ENCODE measurements around the gene COX6A2.

DNA sequence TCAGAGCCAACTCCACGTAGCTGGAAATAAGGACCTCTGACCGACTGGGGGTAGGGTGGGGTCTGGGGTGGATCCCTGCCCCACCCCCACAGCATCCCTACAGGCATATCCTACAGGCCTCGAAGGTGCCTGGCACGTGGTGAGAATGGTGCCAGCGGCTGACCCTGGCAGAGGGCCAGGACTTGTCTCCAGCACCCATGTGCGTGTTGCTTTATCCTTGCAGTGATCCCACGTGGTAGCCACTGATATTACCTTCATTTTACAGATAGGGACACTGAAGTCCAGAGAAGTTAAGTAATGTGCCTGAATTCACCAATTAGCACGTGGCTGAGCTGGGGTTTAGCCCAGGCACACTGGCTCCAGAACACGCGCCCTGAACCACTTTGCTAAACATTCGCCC is 26.7 kb downstream of the COX6A2 start:
- no peak for TF ChIP-seq POLR2A (IDR thresholded peaks at IDR 0.05)
- TF ChIP-seq, protein P1, sequence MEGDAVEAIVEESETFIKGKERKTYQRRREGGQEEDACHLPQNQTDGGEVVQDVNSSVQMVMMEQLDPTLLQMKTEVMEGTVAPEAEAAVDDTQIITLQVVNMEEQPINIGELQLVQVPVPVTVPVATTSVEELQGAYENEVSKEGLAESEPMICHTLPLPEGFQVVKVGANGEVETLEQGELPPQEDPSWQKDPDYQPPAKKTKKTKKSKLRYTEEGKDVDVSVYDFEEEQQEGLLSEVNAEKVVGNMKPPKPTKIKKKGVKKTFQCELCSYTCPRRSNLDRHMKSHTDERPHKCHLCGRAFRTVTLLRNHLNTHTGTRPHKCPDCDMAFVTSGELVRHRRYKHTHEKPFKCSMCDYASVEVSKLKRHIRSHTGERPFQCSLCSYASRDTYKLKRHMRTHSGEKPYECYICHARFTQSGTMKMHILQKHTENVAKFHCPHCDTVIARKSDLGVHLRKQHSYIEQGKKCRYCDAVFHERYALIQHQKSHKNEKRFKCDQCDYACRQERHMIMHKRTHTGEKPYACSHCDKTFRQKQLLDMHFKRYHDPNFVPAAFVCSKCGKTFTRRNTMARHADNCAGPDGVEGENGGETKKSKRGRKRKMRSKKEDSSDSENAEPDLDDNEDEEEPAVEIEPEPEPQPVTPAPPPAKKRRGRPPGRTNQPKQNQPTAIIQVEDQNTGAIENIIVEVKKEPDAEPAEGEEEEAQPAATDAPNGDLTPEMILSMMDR (IDR thresholded peaks at IDR 0.05 in 8 of 11, conservative IDR thresholded peaks at IDR 0.05 in 3 of 11): no peak
